NCI-H1417 treated with DMSO at 0.1 percent for 48 hours (cell line): ENCODE data around the gene BICDL1.

Source experiments
- DNase-seq: peaks from one replicate; lab custom pipeline; 2025; lab: John Stamatoyannopoulos, UW

Gene BICDL1

GRCh38 chr12:120055231-120056000 is 66.4 kb downstream of the BICDL1 start:
- DNase-seq = no peak

GRCh38 chr12:120056739-120057138 is 67.7 kb downstream of the BICDL1 start:
- DNase-seq = no peak

- DNase-seq = no peak
Observed at GRCh38 chr12:120060196-120060595, 71.2 kb downstream of the BICDL1 start.

- DNase-seq = no peak
Observed at GRCh38 chr12:120060717-120061116, 71.7 kb downstream of the BICDL1 start.

GRCh38 chr12:120061575-120062214 is 72.7 kb downstream of the BICDL1 start:
- DNase-seq = no peak

GRCh38 chr12:120062976-120063579 is 74.0 kb downstream of the BICDL1 start:
- no peak for DNase-seq

GRCh38 chr12:120064054-120064940 is 75.3 kb downstream of the BICDL1 start:
- no peak for DNase-seq

- DNase-seq = no peak
Observed at GRCh38 chr12:120065472-120065871, 76.4 kb downstream of the BICDL1 start.

GRCh38 chr12:120066341-120066740 is 77.3 kb downstream of the BICDL1 start:
- DNase-seq = no peak

- DNase-seq = peak; percentile 40
Observed at GRCh38 chr12:120067084-120067869, 78.2 kb downstream of the BICDL1 start.

- DNase-seq = no peak
Observed at GRCh38 chr12:120067901-120068300, 78.9 kb downstream of the BICDL1 start.

GRCh38 chr12:120069278-120069677 is 80.2 kb downstream of the BICDL1 start:
- no peak for DNase-seq

GRCh38 chr12:120071493-120072020 is 82.5 kb downstream of the BICDL1 start:
- DNase-seq = no peak

- DNase-seq = no peak
Observed at GRCh38 chr12:120072472-120073249, 83.6 kb downstream of the BICDL1 start.

- no peak for DNase-seq
Observed at GRCh38 chr12:120075034-120075616, 86.1 kb downstream of the BICDL1 start.

GRCh38 chr12:120076651-120077050 is 87.6 kb downstream of the BICDL1 start:
- no peak for DNase-seq

GRCh38 chr12:120077260-120077659 is 88.2 kb downstream of the BICDL1 start:
- DNase-seq = no peak

- DNase-seq = no peak
Observed at GRCh38 chr12:120078868-120079267, 89.8 kb downstream of the BICDL1 start.

GRCh38 chr12:120079411-120080400 is 90.7 kb downstream of the BICDL1 start:
- no peak for DNase-seq
